GM19025 (cell line): ENCODE measurements around the gene SLC25A34.

Source experiments
- ATAC-seq: cut with Tn5 transposase; IDR thresholded peaks from one replicate; pipeline ENCODE4 v1.9.1; 2021; ENCODE audit warnings: mild to moderate bottlenecking, low read depth, moderate library complexity; ENCODE audit not compliant: unreplicated experiment

Gene SLC25A34

DNA sequence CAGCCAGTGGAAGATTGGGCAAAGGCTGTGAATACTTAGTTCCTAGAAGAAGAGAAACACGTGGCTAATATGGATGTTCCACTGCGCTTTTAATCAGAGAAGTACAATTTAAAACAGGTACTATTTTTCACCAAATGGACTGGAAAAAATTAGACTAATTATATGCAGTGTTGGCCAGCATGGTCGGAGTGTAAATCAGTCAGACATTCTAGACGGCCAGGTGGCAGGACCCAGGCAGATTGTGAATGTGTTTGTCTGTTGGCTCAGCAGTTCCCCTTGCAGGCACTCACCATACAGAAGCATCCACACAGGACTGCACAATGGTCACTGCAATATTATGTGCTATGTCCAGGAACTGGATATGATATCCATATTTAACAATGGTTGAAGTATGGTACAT, 23.9 kb upstream of the SLC25A34 start:
- ATAC-seq, result no peak

DNA sequence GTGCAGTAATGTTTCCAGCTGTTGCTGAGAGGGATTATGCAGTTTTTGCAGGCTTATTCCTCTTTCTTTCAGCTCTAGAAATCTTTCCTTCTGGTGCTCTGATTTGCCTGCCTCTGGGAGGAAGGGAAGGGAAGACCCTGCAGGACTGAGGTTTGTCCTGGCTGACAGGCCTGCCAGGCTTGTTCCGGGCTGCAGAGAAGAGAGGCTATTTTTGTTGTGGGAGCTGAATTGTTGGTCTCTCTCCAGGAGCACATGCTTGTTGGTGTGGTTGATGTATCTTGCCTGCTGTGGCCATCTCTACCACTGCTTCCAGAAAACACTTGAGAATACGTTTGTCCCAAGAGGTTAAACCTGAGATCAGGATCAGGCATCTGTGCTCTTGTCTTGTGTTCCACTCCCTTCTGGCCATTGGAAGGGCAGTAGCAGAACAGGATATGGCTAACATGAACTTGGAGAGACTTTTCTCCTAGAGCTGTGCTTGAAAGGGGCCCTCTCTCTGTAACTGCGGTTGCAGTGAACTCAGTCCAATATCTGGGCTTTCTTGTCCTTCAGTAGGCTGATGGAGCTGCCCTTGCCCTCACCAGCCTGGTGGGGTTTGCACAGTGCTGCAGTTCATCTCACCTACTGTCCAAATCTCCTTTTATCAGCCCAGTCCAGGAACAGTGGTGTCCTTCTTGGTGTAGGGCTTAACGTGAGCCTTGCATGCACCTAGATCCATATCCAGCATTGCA, 21.5 kb upstream of the SLC25A34 start:
- ATAC-seq, result no peak

DNA sequence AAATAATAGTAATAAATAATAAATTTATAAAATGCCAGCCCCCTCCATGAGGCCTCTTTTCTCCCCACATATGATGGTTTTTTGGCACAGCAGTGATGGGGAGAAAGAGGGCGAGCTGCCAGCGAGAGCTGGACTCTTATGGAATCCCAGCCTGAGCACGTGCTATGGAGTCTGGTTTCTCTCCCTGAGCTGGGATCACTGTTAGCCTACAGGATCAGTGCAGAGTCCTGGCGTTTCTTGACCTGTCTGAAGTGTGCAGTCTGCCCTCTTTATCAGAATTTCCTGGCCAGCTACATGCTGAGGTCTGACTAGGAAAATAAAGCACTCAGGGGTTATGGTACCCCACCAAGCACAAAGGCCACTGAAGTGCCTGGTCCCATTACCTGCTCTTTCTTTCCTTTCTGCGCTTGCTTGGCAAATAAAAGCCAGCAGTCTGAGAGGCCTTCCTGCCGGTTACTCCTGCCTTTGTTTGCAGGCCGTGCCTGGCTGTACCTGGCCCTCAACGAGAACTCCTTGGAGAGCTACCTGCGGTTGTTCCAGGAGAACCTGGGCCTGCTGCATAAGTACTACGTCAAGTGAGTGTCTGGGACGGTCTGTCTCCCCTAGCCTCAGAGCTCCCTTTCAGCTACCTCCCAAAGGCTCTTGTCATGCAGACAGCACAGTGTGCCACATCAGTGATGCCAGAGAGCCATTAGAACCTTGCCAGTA, 18.5 kb upstream of the SLC25A34 start:
- no peak for ATAC-seq

DNA sequence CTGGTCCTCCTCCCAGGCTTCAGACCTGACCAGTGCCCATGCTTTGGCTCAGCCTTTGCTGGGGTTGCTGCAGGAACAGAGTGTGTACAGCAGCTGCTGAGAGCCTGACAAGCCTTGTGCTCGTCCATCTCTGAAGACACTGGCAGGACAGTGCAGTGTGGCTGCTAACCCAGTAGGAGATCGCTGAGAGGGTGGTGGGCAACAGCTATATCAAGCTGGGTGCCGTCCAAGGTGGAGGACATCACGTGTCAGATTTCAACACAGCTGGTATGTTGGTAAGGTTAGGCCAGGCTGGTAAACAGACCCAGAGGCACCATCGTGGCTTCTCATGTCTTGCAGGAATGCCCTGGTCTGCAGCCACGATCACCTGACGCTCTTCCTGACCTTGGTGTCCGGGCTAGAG, 17.9 kb upstream of the SLC25A34 start:
- ATAC-seq, result no peak

DNA sequence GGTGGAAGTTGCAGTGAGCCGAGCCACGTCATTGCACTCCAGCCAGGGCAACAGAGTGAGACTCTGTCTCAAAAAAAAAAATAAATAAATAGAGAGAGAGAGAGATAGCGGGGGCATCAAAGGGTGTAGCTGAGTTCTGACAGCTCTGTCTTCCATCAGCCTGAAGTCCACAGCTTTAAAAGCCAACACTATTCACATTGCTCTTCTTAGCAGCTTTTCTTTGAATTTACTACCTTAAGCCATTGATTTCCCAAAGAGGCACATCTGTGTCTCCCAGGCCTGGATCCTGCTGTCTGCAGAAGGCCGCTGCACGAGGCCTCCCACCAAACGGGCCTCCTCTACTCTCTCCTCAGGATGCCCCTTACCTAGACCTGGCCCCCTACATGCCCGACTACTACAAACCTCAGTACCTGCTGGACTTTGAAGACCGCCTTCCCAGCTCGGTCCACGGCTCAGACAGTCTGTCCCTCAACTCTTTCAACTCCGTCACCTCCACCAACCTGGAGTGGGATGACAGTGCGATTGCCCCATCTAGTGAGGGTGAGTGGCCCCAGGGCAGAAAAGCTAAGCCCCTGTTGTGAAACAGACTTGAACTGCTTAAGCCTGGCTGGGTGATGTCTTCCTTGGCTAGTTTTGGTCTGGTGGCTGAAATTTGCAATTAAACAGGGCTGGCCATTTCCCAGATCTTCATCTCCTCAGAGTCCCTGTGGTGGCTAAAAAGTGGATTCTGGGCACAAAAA, 16.5 kb upstream of the SLC25A34 start:
- no peak for ATAC-seq

DNA sequence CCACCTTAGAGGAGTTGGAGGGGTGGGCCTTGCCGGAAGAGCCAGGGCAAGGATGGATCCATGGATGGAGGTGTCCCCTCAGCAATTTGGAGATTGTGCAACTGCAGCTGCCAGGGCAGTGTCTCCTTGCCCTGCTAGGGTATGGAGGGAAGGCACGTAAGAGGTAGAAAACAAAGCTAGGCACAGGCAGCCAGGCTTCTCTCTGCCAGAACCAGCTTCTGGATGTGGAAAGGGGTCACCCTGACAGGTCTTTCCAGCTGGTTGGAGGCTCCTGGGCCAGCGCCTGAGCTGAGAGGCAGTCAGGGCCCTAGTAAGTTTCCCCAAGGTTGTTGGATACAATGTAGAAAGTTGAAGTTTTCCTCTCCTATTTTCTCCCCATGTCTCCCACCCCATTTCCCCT, 15.2 kb upstream of the SLC25A34 start:
- no peak for ATAC-seq

DNA sequence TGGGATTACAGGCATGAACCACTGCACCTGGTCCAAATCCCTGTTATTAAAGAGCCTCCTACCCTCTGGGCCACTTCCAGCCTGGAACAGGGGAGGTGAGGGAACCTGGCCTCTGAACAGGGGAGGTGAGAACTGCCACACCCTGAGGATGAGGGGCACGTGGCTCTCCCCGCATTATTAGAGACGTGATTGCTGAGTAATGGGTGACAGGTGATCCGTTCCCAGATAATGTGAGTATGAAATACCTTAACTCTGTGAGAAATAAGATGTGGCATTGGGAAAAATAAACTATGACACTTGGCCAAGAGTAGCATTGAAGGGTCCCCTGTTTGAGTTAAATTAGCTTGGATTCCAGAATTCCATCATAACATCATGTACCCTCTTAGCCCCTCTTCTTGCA, 13.6 kb upstream of the SLC25A34 start:
- ATAC-seq, result no peak

DNA sequence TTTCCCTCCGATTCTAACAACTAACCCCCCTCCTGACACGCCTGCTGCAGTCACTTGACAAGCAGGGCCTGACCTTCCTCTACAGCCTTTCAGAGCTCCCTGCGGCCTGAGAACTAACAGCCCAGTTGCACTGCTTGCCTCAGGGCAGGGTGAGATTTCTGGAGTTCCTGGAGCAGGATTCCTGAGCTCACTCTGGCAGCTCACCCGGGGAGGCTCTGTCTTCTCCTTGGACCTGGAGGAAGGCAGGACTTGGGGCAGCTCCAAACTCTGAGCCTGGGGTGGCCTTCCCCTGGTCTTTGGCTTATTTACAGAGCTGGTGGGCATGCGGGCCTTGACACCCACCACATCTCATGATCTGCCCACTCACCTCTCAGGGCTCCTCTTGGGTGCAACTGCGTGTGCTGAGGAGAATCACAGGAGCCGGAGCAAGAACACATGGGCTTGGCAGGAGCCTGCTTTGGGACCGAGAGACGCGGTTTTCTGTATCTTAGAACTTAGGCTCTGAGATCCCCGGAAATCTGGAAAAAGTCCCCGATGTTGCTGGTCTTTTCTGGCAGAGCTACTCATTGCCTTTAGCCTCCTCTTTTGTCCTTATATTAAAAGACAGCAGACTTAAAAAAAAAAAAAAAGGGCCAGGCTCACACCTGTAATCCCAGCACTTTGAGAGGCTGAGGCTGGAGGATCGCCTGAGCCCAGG, 13.1 kb upstream of the SLC25A34 start:
- no peak for ATAC-seq

DNA sequence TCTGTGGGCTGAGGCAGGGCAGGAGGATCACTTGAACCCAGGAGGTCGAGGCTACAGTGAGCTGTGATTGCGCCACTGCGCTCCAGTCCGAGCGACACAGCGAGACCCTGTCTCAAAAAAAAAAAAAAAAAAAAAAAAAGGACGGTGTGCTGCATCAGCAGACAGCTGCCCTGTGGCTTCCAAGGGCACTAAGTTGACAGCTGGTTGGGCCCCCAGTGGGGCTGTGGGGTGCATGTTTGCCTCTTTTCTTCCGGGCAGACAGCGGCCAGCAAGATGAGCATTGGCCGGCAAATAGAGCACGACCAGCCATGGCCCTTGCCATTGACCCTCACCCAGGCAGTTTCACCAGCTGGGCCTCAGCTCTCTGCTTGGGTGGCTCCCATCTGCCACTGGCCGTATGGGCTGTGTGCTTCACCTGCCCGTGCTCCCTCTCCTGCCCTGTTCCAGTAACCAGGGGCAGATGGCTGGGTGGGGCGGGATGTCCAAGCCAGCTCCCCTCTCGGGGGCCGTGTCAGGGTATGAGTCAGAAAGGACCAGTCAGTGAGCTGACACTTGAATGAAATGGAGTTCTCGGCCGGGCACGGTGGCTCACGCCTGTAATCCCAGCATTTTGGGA, 12.3 kb upstream of the SLC25A34 start:
- ATAC-seq, result no peak

DNA sequence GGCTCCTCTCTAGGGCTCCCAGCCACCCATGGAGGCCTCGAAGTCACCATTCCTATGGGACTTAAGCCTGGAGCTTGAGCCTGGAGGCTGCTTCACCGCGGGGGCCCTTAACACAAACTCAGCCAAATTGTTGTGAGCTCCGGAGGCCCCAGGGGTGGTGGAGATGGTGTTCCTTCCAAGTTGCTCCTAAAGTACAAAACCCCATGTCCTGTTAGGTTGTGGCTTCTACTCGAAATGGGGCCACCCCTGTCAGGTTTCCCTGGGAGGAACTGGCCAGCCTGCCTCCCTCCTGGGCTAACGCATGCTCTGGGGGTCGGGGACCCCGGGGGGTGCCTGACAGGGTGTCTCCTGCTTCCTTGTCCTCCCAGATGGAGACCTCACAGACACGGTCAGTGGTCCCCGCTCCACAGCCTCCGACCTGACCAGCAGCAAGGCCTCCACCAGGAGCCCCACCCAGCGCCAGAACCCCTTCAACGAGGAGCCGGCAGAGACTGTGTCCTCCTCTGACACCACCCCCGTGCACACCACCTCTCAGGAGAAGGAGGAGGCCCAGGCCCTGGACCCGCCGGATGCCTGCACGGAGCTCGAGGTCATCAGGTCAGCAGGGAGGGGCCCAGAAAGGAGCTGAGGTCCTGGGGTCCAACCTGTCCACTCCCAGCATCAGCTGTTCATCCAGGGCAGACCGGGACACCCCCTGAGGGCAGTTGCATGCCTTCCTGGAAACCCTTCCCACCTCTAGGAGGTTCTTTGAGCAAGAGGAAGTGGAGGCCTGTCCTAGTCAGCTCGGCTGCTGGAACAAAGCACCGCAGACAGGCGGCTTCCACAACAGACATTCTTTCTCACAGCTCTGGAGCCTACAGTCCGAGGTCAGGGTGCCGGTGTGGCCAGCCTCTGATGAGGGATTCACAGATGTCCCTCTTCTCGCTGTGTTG, 10.8 kb upstream of the SLC25A34 start:
- ATAC-seq, result no peak

DNA sequence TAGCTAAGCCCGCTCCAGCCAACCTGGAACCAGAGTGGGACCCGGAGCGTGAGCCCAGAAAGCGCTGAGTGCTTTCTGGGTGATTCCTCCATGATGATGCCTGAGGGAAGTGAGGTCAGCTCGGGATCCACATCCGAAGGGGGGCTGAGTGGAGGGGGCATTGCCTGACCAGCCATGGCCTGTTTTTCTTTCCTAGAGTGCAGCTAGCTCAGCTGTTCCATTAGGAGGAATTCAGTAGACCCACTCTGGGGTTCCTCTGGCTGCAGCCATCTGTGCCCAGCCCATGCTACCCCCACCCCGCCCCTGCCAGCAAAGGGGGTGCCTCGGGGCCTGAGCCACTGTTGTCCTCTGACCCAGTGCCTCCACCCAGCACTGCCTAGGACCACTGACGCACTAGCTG, 9.6 kb upstream of the SLC25A34 start:
- ATAC-seq, result no peak

DNA sequence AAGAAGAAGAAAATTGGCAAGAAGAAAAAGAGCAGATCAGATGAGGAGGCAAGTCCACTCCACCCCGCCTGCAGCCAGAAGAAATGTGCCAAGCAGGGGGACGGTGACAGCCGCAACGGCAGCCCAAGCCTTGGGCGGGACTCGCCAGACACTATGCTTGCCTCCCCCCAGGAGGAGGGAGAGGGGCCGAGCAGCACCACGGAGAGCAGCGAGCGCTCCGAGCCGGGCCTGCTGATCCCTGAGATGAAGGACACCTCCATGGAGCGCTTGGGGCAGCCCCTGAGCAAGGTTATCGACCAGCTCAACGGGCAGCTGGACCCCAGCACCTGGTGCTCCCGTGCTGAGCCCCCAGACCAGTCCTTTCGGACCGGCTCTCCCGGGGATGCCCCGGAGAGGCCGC, 9.0 kb upstream of the SLC25A34 start:
- ATAC-seq, result no peak

DNA sequence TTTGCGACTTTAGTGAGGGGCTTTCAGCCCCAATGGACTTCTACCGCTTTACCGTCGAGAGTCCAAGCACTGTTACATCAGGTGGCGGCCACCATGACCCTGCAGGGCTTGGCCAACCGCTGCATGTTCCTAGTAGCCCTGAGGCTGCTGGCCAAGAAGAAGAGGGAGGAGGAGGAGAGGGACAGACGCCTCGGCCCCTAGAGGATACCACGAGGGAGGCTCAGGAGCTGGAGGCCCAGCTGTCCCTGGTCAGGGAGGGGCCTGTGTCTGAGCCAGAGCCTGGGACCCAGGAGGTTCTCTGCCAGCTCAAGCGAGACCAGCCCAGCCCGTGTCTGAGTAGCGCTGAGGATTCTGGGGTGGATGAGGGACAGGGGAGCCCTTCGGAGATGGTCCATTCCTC, 8.6 kb upstream of the SLC25A34 start:
- no peak for ATAC-seq

DNA sequence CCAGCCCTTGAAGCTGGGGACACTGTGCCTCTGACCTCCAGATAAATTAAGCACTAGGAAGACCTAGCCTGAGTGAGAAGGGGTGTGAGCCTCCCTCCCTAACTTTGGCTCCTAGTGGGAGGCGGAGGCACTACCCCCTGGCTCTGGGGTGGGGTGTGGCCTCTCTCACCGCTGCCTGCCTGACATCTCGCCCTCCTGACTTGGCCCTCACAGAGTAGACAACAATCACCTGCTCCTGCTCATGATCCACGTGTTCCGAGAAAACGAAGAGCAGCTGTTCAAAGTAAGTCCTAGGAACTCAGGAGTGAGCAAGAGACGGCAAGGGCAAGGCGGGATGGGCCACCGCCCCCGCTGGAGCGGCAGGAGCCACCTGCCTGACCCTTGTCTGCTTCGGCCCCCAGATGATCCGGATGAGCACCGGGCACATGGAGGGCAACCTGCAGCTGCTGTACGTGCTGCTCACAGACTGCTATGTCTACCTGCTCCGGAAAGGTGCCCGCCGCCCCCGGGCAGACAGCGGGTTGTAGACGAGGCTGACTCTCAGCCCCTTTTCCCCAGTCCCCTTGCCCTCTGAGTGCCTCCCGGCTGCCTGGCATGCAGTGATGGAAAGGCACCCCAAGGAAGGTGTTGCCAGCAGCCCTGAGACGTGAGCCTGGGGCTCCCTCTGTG, 8.1 kb upstream of the SLC25A34 start:
- ATAC-seq, result no peak

DNA sequence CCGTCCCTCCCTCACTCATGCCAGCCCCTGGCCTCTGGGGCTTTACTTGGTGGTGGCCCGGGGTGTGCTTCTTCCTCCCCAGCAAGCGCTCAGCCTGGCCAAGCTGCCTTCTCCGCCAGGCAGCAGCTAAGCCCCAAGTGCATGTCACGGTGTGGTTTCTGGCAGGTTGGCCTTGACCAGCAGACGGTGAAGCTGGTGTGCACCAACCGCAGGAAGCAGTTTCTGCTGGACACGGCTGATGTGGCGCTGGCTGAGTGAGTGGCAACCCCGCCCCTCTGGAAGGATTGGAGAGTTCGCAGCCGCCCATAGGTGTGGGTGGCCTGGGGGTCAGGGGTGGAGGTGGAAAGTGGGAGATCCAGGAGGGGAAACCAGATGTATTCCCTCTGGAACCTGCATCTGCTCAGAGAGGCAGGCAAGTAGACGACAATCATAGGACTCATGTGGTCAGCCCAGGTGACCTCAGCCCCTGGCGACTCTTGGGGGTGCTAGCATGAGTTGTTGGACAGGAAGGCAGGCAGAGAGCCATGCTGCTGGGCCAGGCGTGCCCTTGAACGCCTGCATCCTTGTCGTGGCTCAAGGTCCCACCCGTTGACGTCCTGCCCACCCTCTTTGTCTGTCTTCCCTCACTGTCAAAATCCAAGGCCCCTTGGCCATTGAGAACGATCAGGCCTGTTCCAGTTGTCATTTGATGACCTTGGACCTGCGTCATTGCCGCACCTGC, 7.0 kb upstream of the SLC25A34 start:
- ATAC-seq, result no peak

DNA sequence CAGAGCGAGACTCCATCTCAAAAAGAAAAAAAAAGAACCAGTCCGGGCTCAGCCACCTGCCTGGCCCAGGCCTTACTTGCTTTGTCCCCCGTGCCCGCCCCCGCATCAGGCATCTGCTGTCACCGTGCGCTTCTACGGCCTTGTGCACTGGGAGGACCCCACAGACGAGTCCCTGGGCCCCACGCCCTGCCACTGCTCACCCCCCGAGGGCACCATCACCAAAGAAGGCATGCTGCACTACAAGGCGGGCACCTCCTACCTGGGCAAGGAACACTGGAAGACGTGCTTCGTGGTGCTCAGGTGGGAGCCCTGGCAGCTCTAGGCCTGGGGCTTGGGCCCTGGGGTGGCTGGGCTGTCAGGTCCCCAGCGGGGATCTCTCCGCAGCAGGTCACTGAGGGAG, 5.6 kb upstream of the SLC25A34 start:
- no peak for ATAC-seq

DNA sequence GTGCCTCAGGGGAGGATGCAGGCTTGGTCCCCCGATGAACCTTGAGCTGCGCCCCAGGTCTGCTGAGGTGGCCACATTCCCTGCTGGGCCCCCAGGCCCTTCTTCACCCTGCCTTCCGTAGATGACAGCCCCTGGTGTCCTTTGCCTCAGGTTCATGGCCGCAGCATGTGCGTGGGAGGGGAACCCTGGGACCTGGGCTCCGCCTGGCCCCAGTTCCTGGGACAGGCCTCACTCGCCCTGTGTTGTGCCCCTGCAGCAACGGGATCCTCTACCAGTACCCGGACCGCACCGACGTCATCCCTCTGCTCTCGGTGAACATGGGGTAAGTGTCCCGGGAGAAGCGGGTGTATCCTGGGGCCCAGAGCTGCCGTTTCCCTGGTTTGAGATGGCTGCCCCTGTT, 5.1 kb upstream of the SLC25A34 start:
- ATAC-seq, result no peak
